ENCODE measurements around the gene CHST9. TPM values are rescaled to one million over a fixed set of nuclear protein-coding genes. Genes with fewer than 3 reads are reported as not detected.

The CHST9 gene
- total and polyA plus RNA-seq, 2 donors (not counting 3 experiments of a cell fraction or from before 2014, with no cell fraction given), result not detected

- no peaks in the 10 kb centered on the region for H3K36me3 ChIP-seq (ENCODE audit: control insufficient read depth in 2 of 2, extremely low read depth in 1 of 2, insufficient read depth in 2 of 2, low read length in 2 of 2)
- no peak for TF ChIP-seq GATA2 (IDR thresholded peaks at IDR 0.05; ENCODE audit: insufficient read depth, insufficient read length, low read depth, low read length)
- no peak for TF ChIP-seq CTCF (IDR thresholded peaks at IDR 0.05; ENCODE audit: extremely low read depth in 1 of 2, insufficient read depth in 1 of 2, low read depth in 1 of 2, low read length in 2 of 2)
- TF ChIP-seq POLR2A (IDR thresholded peaks at IDR 0.05; ENCODE audit: low read depth, low read length), result no peak
- TF ChIP-seq JUN (IDR thresholded peaks at IDR 0.05; ENCODE audit: borderline replicate concordance, insufficient read depth, insufficient read length, low read depth), result no peak
- TF ChIP-seq MYC (IDR thresholded peaks at IDR 0.05; ENCODE audit: low read depth, low read length), result no peak
- no peak for TF ChIP-seq POLR2AphosphoS5 (IDR thresholded peaks at IDR 0.05; ENCODE audit: insufficient read depth, low read depth, low read length)
- TF ChIP-seq FOS (IDR thresholded peaks at IDR 0.05; ENCODE audit: borderline replicate concordance, insufficient read depth, low read length), result no peak
- TF ChIP-seq MAX (IDR thresholded peaks at IDR 0.05; ENCODE audit: insufficient read depth, insufficient read length), result no peak
- TF ChIP-seq EZH2 (IDR thresholded peaks at IDR 0.05; ENCODE audit: borderline replicate concordance, low read depth, low read length, severe bottlenecking), result no peak
- ChIA-PET CTCF (no interaction called here), POLR2A (no interaction called here)
- H3K4me2 ChIP-seq (ENCODE audit: insufficient read depth, low read length), result no peak overlapping the region
- dilution Hi-C loops (cut with MboI; ENCODE audit: extremely low pct_ligation_motif_present, low sequenced_read_pairs) (no loop called here), intact Hi-C loops (cut with micrococcal nuclease) (no loop called here)
- FAIRE-seq (no peak), DNase-seq (ENCODE audit: low read depth, low spot score) (no peak)
- no peaks in the 10 kb centered on the region for H3K9me1 ChIP-seq (replicated peaks; ENCODE audit: control insufficient read depth, extremely low read depth, insufficient read depth, low read length)
- no peak overlapping the region for H3K9ac ChIP-seq (replicated peaks; ENCODE audit: extremely low read depth, insufficient read depth, low read length)
- no peak overlapping the region for H3K27ac ChIP-seq (ENCODE audit: insufficient read depth, low read depth, low read length)
- no peaks in the 10 kb centered on the region for H4K20me1 ChIP-seq (replicated peaks; ENCODE audit: control insufficient read depth, extremely low read depth, insufficient read depth, low read length)
- H3K27me3 ChIP-seq (ENCODE audit: control insufficient read depth in 2 of 2, insufficient read depth in 2 of 2, low read length in 2 of 2), result no peaks in the 10 kb centered on the region
- no peaks in the 10 kb centered on the region for H3K4me1 ChIP-seq (ENCODE audit: control insufficient read depth, extremely low read depth, insufficient read depth, low read length)
- H3K4me3 ChIP-seq (replicated peaks in 1 of 3; ENCODE audit: insufficient read depth in 1 of 3, low read depth in 1 of 3, low read length in 3 of 3), result no peak overlapping the region
- no peaks in the 10 kb centered on the region for H3K79me2 ChIP-seq (ENCODE audit: control insufficient read depth, insufficient read depth, low read length)
- H3K9me3 ChIP-seq (replicated peaks; ENCODE audit: control insufficient read depth, insufficient read depth, low read length), result no peaks in the 10 kb centered on the region
- H2AFZ ChIP-seq (ENCODE audit: low read depth, low read length), result no peak overlapping the region
- no TSS peak for BruUV-seq (replicated peaks)
Observed at GRCh38 chr18:26978812-26979341, 206.2 kb downstream of the CHST9 start.

Data from endothelial cell of umbilical vein (primary cell).